IPS-18a (cell line): Measurements from ENCODE around the gene BACH2.
A peak's percentile ranks its signal among the peaks of the same experiment; 100 is the strongest.
"Not testable (repeated sequence)": the region's sequence is repeated elsewhere in the genome, so short reads cannot be mapped to it uniquely, and the experiment has no call there.

ENCODE experiments used
- H3K27ac ChIP-seq: one replicate; pipeline ENCODE4 v1.5.1; 2013; ENCODE audit warnings: low read length
- H3K27me3 ChIP-seq: one replicate; pipeline ENCODE4 v1.6.1; 2013; ENCODE audit warnings: mild to moderate bottlenecking, low read length; ENCODE audit not compliant: control insufficient read depth, insufficient read depth
- H3K36me3 ChIP-seq: one replicate; pipeline ENCODE4 v1.6.1; 2013; ENCODE audit warnings: low read depth, low read length; ENCODE audit not compliant: control insufficient read depth
- H3K4me1 ChIP-seq: one replicate; pipeline ENCODE4 v1.6.1; 2013; ENCODE audit warnings: low read depth, low read length; ENCODE audit not compliant: control insufficient read depth
- H3K4me3 ChIP-seq: one replicate; pipeline ENCODE4 v1.5.1; 2013; ENCODE audit warnings: low read length
- H3K9ac ChIP-seq: one replicate; pipeline ENCODE4 v1.6.1; 2013; ENCODE audit warnings: mild to moderate bottlenecking, low read length, moderate library complexity
- H3K9me3 ChIP-seq: one replicate; pipeline ENCODE4 v1.6.1; 2013; ENCODE audit warnings: low read depth, low read length; ENCODE audit not compliant: control insufficient read depth

Gene BACH2

GRCh38 chr6:89917801-89918366 lies 378.8 kb downstream of the BACH2 start:
- H3K27me3 ChIP-seq, result no peaks in the 10 kb centered on the region
- no peaks in the 10 kb centered on the region for H3K4me1 ChIP-seq
- H3K36me3 ChIP-seq, result no peaks in the 10 kb centered on the region
- H3K4me3 ChIP-seq, result no peak overlapping the region
- H3K9me3 ChIP-seq, result no peaks in the 10 kb centered on the region
- H3K9ac ChIP-seq, result no peak overlapping the region
- H3K27ac ChIP-seq, result no peak overlapping the region

DNA sequence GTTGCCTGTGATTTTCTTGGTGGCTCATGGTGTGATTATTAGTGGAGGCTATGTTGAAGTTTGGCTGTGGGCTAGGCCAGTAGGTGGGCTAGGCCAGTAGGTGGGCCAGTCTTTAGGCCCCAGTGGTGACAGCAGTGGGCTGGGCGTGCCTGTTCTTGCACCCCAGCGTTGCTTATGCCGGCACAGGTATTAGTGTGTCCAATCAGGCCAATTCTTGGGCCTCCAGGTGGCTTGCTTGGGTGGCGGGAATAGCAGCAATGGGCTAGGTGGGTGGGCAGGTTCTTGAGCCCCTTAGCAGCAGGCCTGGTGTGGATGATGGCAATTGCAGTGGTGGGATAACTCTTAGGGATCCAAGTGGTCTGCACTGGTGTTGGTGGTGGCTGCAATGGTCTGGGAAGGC lies 379.4 kb downstream of the BACH2 start:
- H3K27me3 ChIP-seq, result no peaks in the 10 kb centered on the region
- H3K27ac ChIP-seq, result no peak overlapping the region
- H3K4me3 ChIP-seq, result no peak overlapping the region
- H3K9me3 ChIP-seq, result no peaks in the 10 kb centered on the region
- no peak overlapping the region for H3K9ac ChIP-seq
- no peaks in the 10 kb centered on the region for H3K4me1 ChIP-seq
- H3K36me3 ChIP-seq, result no peaks in the 10 kb centered on the region

GRCh38 chr6:89916136-89916920 lies 380.3 kb downstream of the BACH2 start:
- H3K4me1 ChIP-seq, result no peaks in the 10 kb centered on the region
- no peak overlapping the region for H3K4me3 ChIP-seq
- no peak overlapping the region for H3K27ac ChIP-seq
- no peaks in the 10 kb centered on the region for H3K36me3 ChIP-seq
- H3K9me3 ChIP-seq, result no peaks in the 10 kb centered on the region
- no peaks in the 10 kb centered on the region for H3K27me3 ChIP-seq
- H3K9ac ChIP-seq, result no peak overlapping the region

- Histone ChIP-seq H3K4me3 (no peak overlapping the region), H3K27ac (no peak overlapping the region)
Measured at GRCh38 chr6:89910902-89911240, 385.8 kb downstream of the BACH2 start.

GRCh38 chr6:89910001-89910901 lies 386.4 kb downstream of the BACH2 start:
- H3K4me3 ChIP-seq, H3K9ac ChIP-seq, H3K27ac ChIP-seq, H3K9me3 ChIP-seq, H3K36me3 ChIP-seq, H3K27me3 ChIP-seq: not testable (repeated sequence)
- H3K4me1 ChIP-seq, result peaks cover 11% of the 10 kb centered on the region

More at GRCh38 chr6:89910902-89911240, 385.8 kb downstream of the BACH2 start:
- Histone ChIP-seq H3K4me1 (peaks cover 11% of the 10 kb centered on the region), H3K36me3 (no peaks in the 10 kb centered on the region), H3K9me3 (no peaks in the 10 kb centered on the region), H3K9ac (no peak overlapping the region), H3K27me3 (no peaks in the 10 kb centered on the region)

GRCh38 chr6:89895276-89895874 lies 401.3 kb downstream of the BACH2 start:
- no peaks in the 10 kb centered on the region for H3K9me3 ChIP-seq
- peaks cover 19% of the 10 kb centered on the region for H3K4me1 ChIP-seq
- H3K27me3 ChIP-seq, result no peaks in the 10 kb centered on the region
- H3K27ac ChIP-seq, result no peak overlapping the region
- H3K36me3 ChIP-seq, result no peaks in the 10 kb centered on the region
- no peak overlapping the region for H3K9ac ChIP-seq
- no peak overlapping the region for H3K4me3 ChIP-seq

DNA sequence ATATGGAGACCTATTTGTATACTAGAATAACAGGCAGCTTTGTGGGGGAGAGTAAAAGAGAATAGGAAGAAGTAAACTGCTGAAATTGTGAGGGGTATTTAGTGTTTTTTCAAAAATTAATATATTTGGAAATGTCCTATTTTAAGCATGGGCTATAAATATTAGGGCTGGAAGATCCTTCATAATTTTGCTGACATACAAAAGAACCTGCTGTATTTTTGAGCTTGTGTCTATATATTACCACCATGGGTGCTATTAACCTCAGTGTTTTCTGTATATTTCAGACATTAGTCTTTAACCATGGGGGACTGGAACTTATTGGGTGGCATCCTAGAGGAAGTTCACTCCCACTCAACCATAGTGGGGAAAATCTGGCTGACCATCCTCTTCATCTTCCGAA lies 402.5 kb downstream of the BACH2 start, which contains the start of gene GJA10:
TSS of gene GJA10 (plus strand) at position 301 of the 400 bp plus-strand sequence. CDS start at position 301, 0 bp downstream.
- H3K4me1 ChIP-seq, result peaks cover 19% of the 10 kb centered on the region
- H3K27ac ChIP-seq, result no peak within 1 kb of the TSS
- no peak within 1 kb of the TSS for H3K9ac ChIP-seq
- H3K27me3 ChIP-seq, result no peaks in the 10 kb centered on the region
- no peaks in the 10 kb centered on the region for H3K36me3 ChIP-seq
- H3K9me3 ChIP-seq, result no peaks in the 10 kb centered on the region
- no peak within 1 kb of the TSS for H3K4me3 ChIP-seq

GRCh38 chr6:89892577-89892976 lies 404.1 kb downstream of the BACH2 start:
- H3K9me3 ChIP-seq, H3K4me3 ChIP-seq, H3K36me3 ChIP-seq, H3K27me3 ChIP-seq, H3K9ac ChIP-seq, H3K27ac ChIP-seq: not testable (repeated sequence)
- peaks cover 19% of the 10 kb centered on the region for H3K4me1 ChIP-seq

- H3K36me3 ChIP-seq, H3K27ac ChIP-seq, H3K27me3 ChIP-seq, H3K4me1 ChIP-seq, H3K9ac ChIP-seq, H3K9me3 ChIP-seq: not testable (repeated sequence)
- peak overlapping the region; percentile 19 for H3K4me3 ChIP-seq
Measured at GRCh38 chr6:89890845-89891528, 405.7 kb downstream of the BACH2 start.

DNA sequence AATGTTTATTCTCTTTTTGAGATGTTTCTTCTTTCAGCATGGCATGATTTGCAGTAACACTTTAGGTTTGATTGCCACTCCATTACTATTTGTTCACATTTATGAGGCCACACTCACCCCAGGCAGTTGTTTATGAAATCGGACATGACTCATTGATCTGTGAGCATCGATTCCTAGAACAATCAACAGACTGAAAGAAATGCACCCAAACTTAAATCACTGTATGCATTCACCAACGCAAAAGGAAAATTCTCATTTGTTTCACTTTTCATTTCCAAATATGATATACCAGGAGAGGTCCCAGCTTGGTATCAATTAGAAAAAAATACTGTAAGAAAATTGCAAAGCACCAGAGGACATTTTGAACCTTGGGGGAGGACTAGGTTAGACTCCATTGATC lies 407.8 kb downstream of the BACH2 start:
- H3K27ac ChIP-seq, result no peak overlapping the region
- no peak overlapping the region for H3K4me3 ChIP-seq
- H3K27me3 ChIP-seq, result no peaks in the 10 kb centered on the region
- peaks cover 4% of the 10 kb centered on the region for H3K4me1 ChIP-seq
- H3K9ac ChIP-seq, result no peak overlapping the region
- H3K36me3 ChIP-seq, result no peaks in the 10 kb centered on the region
- no peaks in the 10 kb centered on the region for H3K9me3 ChIP-seq

DNA sequence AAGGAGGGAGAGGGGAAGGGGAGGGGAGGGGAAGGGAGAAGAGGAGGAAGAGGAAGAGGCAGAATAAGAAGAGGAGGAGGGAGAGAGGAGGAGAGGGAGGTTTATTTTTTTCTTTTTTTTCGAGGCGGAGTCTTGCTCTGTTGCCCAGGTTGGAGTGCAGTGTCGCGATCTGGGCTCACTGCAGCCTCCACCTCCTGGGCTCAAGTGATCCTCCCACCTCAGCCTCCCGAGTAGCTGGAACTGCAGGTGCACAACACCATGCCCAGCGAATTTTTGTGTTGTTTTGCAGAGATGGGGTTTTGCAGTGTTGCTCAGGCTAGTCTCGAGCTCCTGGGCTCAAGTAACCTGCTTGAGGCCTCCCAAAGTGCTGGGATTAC lies 408.5 kb downstream of the BACH2 start:
- Histone ChIP-seq H3K27me3 (no peaks in the 10 kb centered on the region), H3K9me3 (no peaks in the 10 kb centered on the region), H3K9ac (no peak overlapping the region), H3K36me3 (no peaks in the 10 kb centered on the region), H3K4me1 (peaks cover 4% of the 10 kb centered on the region), H3K4me3 (no peak overlapping the region), H3K27ac (no peak overlapping the region)
